PC-3 (cell line): ENCODE measurements around the gene REEP2. TPM values are rescaled to one million over a fixed set of nuclear protein-coding genes. Genes with fewer than 3 reads are reported as not detected.

ENCODE experiments used
- ATAC-seq: fragments of 200-7000 bp; cut with Tn5 transposase; 2 replicates; pipeline ENCODE4 v1.9.1; 2020; ENCODE audit warnings: mild to moderate bottlenecking, moderate library complexity
- BruUV-seq: library from RNA; stranded (reverse); fragments of 400-500 nt; replicated peaks from 2 replicates; lab custom pipeline; 2021; lab: Mats Ljungman, UMichigan
- CTCF ChIA-PET: fragments of 300-600 bp; sonication (Branson Sonifier 250); formaldehyde crosslinking; loops from one replicate; lab custom pipeline; 2022; ENCODE audit warnings: antibody characterized with exemption; lab: Charles Lee
- POLR2A ChIA-PET: fragments of 300-600 bp; sonication (Branson Sonifier 250); formaldehyde crosslinking; loops from one replicate; lab custom pipeline; 2022; ENCODE audit warnings: antibody characterized with exemption; ENCODE audit not compliant: unreplicated experiment; lab: Charles Lee
- DNase-seq: peaks from one replicate; pipeline ENCODE4 v3.0.0-alpha.2; 2015
- H2AFZ ChIP-seq: fragments of 300-600 bp; sonication (generic); 2 replicates; pipeline ENCODE4 v1.6.0; 2016; ENCODE audit warnings: antibody characterized with exemption, low read length
- H3F3A ChIP-seq: fragments of 300-600 bp; sonication (generic); one replicate; pipeline ENCODE4 v1.6.0; 2017; ENCODE audit warnings: antibody characterized with exemption, low read length, control low read depth, mild to moderate bottlenecking; ENCODE audit not compliant: unreplicated experiment
- H3K27ac ChIP-seq: fragments of 300-600 bp; sonication (generic); 2 replicates; pipeline ENCODE4 v1.5.1; 2016; ENCODE audit warnings: mild to moderate bottlenecking, low read length
- H3K27me3 ChIP-seq: fragments of 300-600 bp; sonication (generic); 2 replicates; pipeline ENCODE4 v1.6.1; 2016; ENCODE audit warnings: low read length, mixed read lengths
- H3K36me3 ChIP-seq: fragments of 300-600 bp; sonication (generic); 2 replicates; pipeline ENCODE4 v1.6.1; 2016; ENCODE audit warnings: low read depth, mixed run types, low read length, mixed read lengths
- H3K4me1 ChIP-seq: fragments of 300-600 bp; sonication (generic); 2 replicates; pipeline ENCODE4 v1.5.1; 2016; ENCODE audit warnings: low read length; ENCODE audit not compliant: insufficient read depth
- H3K4me2 ChIP-seq: fragments of 300-600 bp; sonication (generic); 2 replicates; pipeline ENCODE4 v1.6.0; 2016; ENCODE audit warnings: low read length
- H3K4me3 ChIP-seq: fragments of 300-600 bp; sonication (generic); 2 replicates; pipeline ENCODE4 v1.5.1; 2016; ENCODE audit warnings: mild to moderate bottlenecking, low read length, mixed read lengths
- H3K79me2 ChIP-seq: fragments of 300-600 bp; sonication (generic); 2 replicates; pipeline ENCODE4 v1.6.1; 2017; ENCODE audit warnings: low read length, mixed read lengths
- H3K9ac ChIP-seq: fragments of 300-600 bp; sonication (generic); 2 replicates; pipeline ENCODE4 v1.6.0; 2016; ENCODE audit warnings: mild to moderate bottlenecking, low read length
- H3K9me2 ChIP-seq: fragments of 300-600 bp; sonication (generic); replicated peaks from 2 replicates; pipeline ENCODE4 v1.6.1; 2016; ENCODE audit warnings: mixed run types, low read length, mixed read lengths
- H3K9me3 ChIP-seq: fragments of 300-600 bp; sonication (generic); 2 replicates; pipeline ENCODE4 v1.6.1; 2016; ENCODE audit warnings: low read length, mixed read lengths
- H4K20me1 ChIP-seq: fragments of 300-600 bp; sonication (generic); 2 replicates; pipeline ENCODE4 v1.6.1; 2016; ENCODE audit warnings: low read length, mixed read lengths
- EZH2 ChIP-seq: fragments of 300-600 bp; sonication (generic); IDR thresholded peaks from one replicate; pipeline ENCODE4 v1.6.1; 2017; ENCODE audit warnings: antibody characterized with exemption, mild to moderate bottlenecking, low read length; ENCODE audit not compliant: unreplicated experiment
- EZH2phosphoT487 ChIP-seq: fragments of 300-600 bp; sonication (generic); IDR thresholded peaks from 2 replicates; pipeline ENCODE4 v1.6.1; 2018; ENCODE audit warnings: mild to moderate bottlenecking, antibody characterized with exemption, low read length, borderline replicate concordance
- intact Hi-C: fragments of 100-400 bp; cut with micrococcal nuclease; formaldehyde crosslinking; loops from 2 replicates; pipeline ENCODE4 v1.9.0; 2023
- total RNA-seq: library from RNA; depleted of rRNA; stranded (reverse); fragments of >200 nt; gene quantifications from 2 replicates; pipeline ENCODE4 v1.2.3, GENCODE V29; 2014
- TF ChIP-seq, protein P1 (sequence below): fragments of 300-600 bp; sonication (generic); conservative IDR thresholded peaks from 2 replicates; pipeline ENCODE4 v1.5.1; 2017; ENCODE audit warnings: antibody characterized with exemption, low read depth, mild to moderate bottlenecking, low read length

The REEP2 gene
- total RNA-seq, 1 experiment from 2014 or later: 2.5 TPM

DNA sequence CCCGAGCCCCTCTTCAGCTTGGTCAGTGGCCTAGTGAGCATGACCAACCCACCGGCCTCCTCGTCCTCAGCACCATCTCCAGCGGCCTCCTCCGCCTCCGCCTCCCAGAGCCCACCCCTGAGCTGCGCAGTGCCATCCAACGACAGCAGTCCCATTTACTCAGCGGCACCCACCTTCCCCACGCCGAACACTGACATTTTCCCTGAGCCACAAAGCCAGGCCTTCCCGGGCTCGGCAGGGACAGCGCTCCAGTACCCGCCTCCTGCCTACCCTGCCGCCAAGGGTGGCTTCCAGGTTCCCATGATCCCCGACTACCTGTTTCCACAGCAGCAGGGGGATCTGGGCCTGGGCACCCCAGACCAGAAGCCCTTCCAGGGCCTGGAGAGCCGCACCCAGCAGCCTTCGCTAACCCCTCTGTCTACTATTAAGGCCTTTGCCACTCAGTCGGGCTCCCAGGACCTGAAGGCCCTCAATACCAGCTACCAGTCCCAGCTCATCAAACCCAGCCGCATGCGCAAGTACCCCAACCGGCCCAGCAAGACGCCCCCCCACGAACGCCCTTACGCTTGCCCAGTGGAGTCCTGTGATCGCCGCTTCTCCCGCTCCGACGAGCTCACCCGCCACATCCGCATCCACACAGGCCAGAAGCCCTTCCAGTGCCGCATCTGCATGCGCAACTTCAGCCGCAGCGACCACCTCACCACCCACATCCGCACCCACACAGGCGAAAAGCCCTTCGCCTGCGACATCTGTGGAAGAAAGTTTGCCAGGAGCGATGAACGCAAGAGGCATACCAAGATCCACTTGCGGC is 28.2 kb downstream of the REEP2 start:
- Histone ChIP-seq H3K9me2 (no peaks in the 10 kb centered on the region), H3K36me3 (no peaks in the 10 kb centered on the region), H3K4me2 (no peak overlapping the region), H3F3A (no peaks in the 10 kb centered on the region), H3K79me2 (no peaks in the 10 kb centered on the region), H3K9me3 (no peaks in the 10 kb centered on the region), H3K9ac (no peak overlapping the region), H3K27me3 (peaks cover 16% of the 10 kb centered on the region), H3K27ac (no peak overlapping the region), H2AFZ (no peak overlapping the region), H3K4me1 (peaks cover 5% of the 10 kb centered on the region), H4K20me1 (no peaks in the 10 kb centered on the region), H3K4me3 (no peak overlapping the region)
- TF ChIP-seq EZH2 (no peak), EZH2phosphoT487 (no peak)
- TF ChIP-seq, protein P1, sequence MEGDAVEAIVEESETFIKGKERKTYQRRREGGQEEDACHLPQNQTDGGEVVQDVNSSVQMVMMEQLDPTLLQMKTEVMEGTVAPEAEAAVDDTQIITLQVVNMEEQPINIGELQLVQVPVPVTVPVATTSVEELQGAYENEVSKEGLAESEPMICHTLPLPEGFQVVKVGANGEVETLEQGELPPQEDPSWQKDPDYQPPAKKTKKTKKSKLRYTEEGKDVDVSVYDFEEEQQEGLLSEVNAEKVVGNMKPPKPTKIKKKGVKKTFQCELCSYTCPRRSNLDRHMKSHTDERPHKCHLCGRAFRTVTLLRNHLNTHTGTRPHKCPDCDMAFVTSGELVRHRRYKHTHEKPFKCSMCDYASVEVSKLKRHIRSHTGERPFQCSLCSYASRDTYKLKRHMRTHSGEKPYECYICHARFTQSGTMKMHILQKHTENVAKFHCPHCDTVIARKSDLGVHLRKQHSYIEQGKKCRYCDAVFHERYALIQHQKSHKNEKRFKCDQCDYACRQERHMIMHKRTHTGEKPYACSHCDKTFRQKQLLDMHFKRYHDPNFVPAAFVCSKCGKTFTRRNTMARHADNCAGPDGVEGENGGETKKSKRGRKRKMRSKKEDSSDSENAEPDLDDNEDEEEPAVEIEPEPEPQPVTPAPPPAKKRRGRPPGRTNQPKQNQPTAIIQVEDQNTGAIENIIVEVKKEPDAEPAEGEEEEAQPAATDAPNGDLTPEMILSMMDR: no peak
- ChIA-PET CTCF (no interaction called here), POLR2A (no interaction called here)
- intact Hi-C loops: no loop called here
- ATAC-seq (no peak), DNase-seq (no peak)
- BruUV-seq: no TSS peak

DNA sequence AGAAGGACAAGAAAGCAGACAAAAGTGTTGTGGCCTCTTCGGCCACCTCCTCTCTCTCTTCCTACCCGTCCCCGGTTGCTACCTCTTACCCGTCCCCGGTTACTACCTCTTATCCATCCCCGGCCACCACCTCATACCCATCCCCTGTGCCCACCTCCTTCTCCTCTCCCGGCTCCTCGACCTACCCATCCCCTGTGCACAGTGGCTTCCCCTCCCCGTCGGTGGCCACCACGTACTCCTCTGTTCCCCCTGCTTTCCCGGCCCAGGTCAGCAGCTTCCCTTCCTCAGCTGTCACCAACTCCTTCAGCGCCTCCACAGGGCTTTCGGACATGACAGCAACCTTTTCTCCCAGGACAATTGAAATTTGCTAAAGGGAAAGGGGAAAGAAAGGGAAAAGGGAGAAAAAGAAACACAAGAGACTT is 28.9 kb downstream of the REEP2 start:
- H3K9me3 ChIP-seq: no peaks in the 10 kb centered on the region
- no peaks in the 10 kb centered on the region for H3K79me2 ChIP-seq
- DNase-seq (no peak), ATAC-seq (no peak)
- TF ChIP-seq EZH2 (no peak), EZH2phosphoT487 (no peak)
- TF ChIP-seq, protein P1: no peak
- CTCF ChIA-PET: no interaction called here
- no peaks in the 10 kb centered on the region for H3K9me2 ChIP-seq
- H4K20me1 ChIP-seq: no peaks in the 10 kb centered on the region
- no peak overlapping the region for H3K27ac ChIP-seq
- no peak overlapping the region for H3K4me3 ChIP-seq
- H2AFZ ChIP-seq: no peak overlapping the region
- no peak overlapping the region for H3K9ac ChIP-seq
- H3K27me3 ChIP-seq: peaks cover 16% of the 10 kb centered on the region
- no peaks in the 10 kb centered on the region for H3F3A ChIP-seq
- BruUV-seq: no TSS peak
- H3K36me3 ChIP-seq: no peaks in the 10 kb centered on the region
- intact Hi-C loops: no loop called here
- no peak overlapping the region for H3K4me2 ChIP-seq
- POLR2A ChIA-PET: no interaction called here
- peaks cover 5% of the 10 kb centered on the region for H3K4me1 ChIP-seq

DNA sequence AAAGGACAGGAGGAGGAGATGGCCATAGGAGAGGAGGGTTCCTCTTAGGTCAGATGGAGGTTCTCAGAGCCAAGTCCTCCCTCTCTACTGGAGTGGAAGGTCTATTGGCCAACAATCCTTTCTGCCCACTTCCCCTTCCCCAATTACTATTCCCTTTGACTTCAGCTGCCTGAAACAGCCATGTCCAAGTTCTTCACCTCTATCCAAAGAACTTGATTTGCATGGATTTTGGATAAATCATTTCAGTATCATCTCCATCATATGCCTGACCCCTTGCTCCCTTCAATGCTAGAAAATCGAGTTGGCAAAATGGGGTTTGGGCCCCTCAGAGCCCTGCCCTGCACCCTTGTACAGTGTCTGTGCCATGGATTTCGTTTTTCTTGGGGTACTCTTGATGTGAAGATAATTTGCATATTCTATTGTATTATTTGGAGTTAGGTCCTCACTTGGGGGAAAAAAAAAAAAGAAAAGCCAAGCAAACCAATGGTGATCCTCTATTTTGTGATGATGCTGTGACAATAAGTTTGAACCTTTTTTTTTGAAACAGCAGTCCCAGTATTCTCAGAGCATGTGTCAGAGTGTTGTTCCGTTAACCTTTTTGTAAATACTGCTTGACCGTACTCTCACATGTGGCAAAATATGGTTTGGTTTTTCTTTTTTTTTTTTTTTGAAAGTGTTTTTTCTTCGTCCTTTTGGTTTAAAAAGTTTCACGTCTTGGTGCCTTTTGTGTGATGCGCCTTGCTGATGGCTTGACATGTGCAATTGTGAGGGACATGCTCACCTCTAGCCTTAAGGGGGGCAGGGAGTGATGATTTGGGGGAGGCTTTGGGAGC is 29.5 kb downstream of the REEP2 start:
- Histone ChIP-seq H3K79me2 (no peaks in the 10 kb centered on the region), H3F3A (no peaks in the 10 kb centered on the region), H2AFZ (no peak overlapping the region), H3K27me3 (peaks cover 16% of the 10 kb centered on the region), H3K9ac (no peak overlapping the region), H3K36me3 (no peaks in the 10 kb centered on the region), H4K20me1 (no peaks in the 10 kb centered on the region), H3K9me2 (no peaks in the 10 kb centered on the region), H3K4me3 (no peak overlapping the region), H3K4me1 (peaks cover 4% of the 10 kb centered on the region), H3K9me3 (no peaks in the 10 kb centered on the region), H3K27ac (no peak overlapping the region), H3K4me2 (no peak overlapping the region)
- DNase-seq: no peak
- ChIA-PET POLR2A (no interaction called here), CTCF (no interaction called here)
- no TSS peak for BruUV-seq
- TF ChIP-seq, protein P1: no peak
- TF ChIP-seq EZH2: no peak
- TF ChIP-seq EZH2phosphoT487: no peak
- ATAC-seq: no peak
- intact Hi-C loops: no loop called here
